ENCODE results near the gene FBXO40. TPM values are rescaled to one million over a fixed set of nuclear protein-coding genes. Genes with fewer than 3 reads are reported as not detected.

FBXO40 gene
- total RNA-seq, 1 experiment from 2014 or later, result not detected

DNA sequence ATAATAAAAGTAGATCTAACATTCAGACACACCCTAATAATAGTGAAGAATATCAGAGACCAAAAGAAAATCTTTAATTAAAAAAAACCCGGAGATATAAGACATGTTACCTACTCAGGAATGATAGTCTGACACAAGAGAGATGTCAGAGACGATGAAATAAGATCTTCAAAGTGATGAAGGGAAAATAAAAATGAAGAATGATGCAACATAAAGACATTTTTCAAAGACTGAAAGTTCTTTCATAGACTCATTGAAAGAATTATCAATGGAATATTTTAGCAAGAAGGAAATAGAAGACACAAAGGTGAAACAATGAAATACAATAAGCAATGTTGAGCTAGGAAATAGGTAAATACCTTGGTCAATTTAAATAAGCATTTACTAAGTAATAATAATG is 47.9 kb downstream of the FBXO40 start:
- Histone ChIP-seq H3K9me2 (ENCODE audit: insufficient read depth) (no peaks in the 10 kb centered on the region), H3K27ac (no peak overlapping the region), H3F3A (ENCODE audit: insufficient read depth, low read depth) (no peaks in the 10 kb centered on the region), H3K36me3 (ENCODE audit: low read depth) (no peaks in the 10 kb centered on the region), H3K4me3 (no peak overlapping the region), H3K9me3 (ENCODE audit: insufficient read depth, low read depth) (no peaks in the 10 kb centered on the region), H3K27me3 (ENCODE audit: insufficient read depth, low read depth) (no peaks in the 10 kb centered on the region), H3K79me2 (ENCODE audit: low read depth) (no peaks in the 10 kb centered on the region), H2AFZ (no peak overlapping the region), H4K20me1 (ENCODE audit: insufficient read depth) (no peaks in the 10 kb centered on the region), H3K4me2 (no peak overlapping the region), H3K4me1 (replicated peaks; ENCODE audit: insufficient read depth) (no peaks in the 10 kb centered on the region)
- ChIA-PET POLR2A (ENCODE audit: unreplicated experiment) (no interaction called here), CTCF (no interaction called here)
- TF ChIP-seq EZH2 (IDR thresholded peaks at IDR 0.05; ENCODE audit: low read depth), result no peak
- TF ChIP-seq, protein P1, sequence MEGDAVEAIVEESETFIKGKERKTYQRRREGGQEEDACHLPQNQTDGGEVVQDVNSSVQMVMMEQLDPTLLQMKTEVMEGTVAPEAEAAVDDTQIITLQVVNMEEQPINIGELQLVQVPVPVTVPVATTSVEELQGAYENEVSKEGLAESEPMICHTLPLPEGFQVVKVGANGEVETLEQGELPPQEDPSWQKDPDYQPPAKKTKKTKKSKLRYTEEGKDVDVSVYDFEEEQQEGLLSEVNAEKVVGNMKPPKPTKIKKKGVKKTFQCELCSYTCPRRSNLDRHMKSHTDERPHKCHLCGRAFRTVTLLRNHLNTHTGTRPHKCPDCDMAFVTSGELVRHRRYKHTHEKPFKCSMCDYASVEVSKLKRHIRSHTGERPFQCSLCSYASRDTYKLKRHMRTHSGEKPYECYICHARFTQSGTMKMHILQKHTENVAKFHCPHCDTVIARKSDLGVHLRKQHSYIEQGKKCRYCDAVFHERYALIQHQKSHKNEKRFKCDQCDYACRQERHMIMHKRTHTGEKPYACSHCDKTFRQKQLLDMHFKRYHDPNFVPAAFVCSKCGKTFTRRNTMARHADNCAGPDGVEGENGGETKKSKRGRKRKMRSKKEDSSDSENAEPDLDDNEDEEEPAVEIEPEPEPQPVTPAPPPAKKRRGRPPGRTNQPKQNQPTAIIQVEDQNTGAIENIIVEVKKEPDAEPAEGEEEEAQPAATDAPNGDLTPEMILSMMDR (conservative IDR thresholded peaks at IDR 0.05), result no peak
- no peak for DNase-seq
- BruUV-seq (replicated peaks), result no TSS peak
- intact Hi-C loops (cut with micrococcal nuclease; ENCODE audit: unreplicated experiment), result no loop called here

DNA sequence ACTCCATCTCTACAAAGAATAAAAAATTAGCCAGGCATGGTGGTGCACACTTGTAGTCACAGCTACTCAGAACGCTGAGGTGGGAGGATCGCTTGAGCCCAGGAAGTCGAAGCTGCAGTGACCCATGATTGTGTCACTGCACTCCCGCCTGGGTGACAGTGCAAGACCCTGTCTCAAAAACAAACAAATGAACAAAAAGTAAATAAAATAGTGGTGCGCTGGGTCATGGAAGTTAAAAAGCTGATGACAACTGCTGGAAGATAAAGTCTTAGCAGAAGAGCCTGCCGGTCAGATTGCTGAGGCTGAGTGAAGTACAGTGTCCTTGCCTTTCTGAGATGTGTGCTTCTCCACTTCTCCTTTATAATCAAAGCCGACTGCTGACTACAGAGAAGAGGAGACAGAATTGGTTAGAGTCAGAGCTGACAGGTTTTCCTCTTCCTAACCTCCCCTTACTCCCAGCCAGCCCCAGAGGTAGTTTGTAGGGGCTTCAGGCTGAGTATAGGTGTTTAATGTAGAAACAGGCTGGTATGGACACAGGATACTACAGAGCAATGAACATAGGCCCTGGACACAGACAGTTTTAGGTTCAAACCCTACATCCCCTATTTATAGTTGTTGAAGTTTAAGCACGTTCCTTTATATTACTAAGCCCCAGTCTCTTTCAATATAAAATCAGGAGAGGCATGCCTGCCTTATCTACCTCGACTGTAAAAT is 49.6 kb downstream of the FBXO40 start:
- no peaks in the 10 kb centered on the region for H3K36me3 ChIP-seq (ENCODE audit: low read depth)
- ChIA-PET CTCF (no interaction called here), POLR2A (ENCODE audit: unreplicated experiment) (no interaction called here)
- H3F3A ChIP-seq (ENCODE audit: insufficient read depth, low read depth), result no peaks in the 10 kb centered on the region
- H3K27me3 ChIP-seq (ENCODE audit: insufficient read depth, low read depth), result no peaks in the 10 kb centered on the region
- no TSS peak for BruUV-seq (replicated peaks)
- H3K4me2 ChIP-seq, result no peak overlapping the region
- no peak overlapping the region for H3K4me3 ChIP-seq
- H2AFZ ChIP-seq, result no peak overlapping the region
- H3K4me1 ChIP-seq (replicated peaks; ENCODE audit: insufficient read depth), result no peaks in the 10 kb centered on the region
- no peaks in the 10 kb centered on the region for H3K79me2 ChIP-seq (ENCODE audit: low read depth)
- no peaks in the 10 kb centered on the region for H3K9me2 ChIP-seq (ENCODE audit: insufficient read depth)
- TF ChIP-seq, protein P1 (conservative IDR thresholded peaks at IDR 0.05), result no peak
- no peak for TF ChIP-seq EZH2 (IDR thresholded peaks at IDR 0.05; ENCODE audit: low read depth)
- intact Hi-C loops (cut with micrococcal nuclease; ENCODE audit: unreplicated experiment), result no loop called here
- H3K27ac ChIP-seq, result no peak overlapping the region
- no peaks in the 10 kb centered on the region for H4K20me1 ChIP-seq (ENCODE audit: insufficient read depth)
- H3K9me3 ChIP-seq (ENCODE audit: insufficient read depth, low read depth), result no peaks in the 10 kb centered on the region
- no peak for DNase-seq

DNA sequence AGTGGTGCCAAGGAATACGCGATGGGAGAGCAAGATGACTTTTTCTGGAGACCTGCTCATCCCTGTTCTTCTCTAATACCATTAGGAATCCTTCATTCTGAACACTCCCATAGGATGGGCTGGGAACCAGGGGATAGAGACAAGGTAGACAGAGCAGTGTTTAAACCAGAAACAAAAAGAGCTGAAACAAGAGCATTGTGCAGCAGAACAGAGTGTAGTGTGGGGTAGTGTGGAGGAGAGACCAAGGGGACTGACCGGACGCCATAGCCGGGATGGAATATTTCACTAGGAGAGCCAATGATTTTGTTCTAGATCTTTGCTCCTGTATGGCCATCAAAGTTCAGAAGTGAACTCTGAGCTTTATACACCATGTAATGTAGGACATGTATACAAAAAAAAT is 51.9 kb downstream of the FBXO40 start:
- H3K36me3 ChIP-seq (ENCODE audit: low read depth), result no peaks in the 10 kb centered on the region
- no peak overlapping the region for H3K27ac ChIP-seq
- intact Hi-C loops (cut with micrococcal nuclease; ENCODE audit: unreplicated experiment), result no loop called here
- no peak overlapping the region for H2AFZ ChIP-seq
- H3K4me2 ChIP-seq, result no peak overlapping the region
- CTCF ChIA-PET, result no interaction called here
- no peaks in the 10 kb centered on the region for H3K27me3 ChIP-seq (ENCODE audit: insufficient read depth, low read depth)
- POLR2A ChIA-PET (ENCODE audit: unreplicated experiment), result no interaction called here
- no peaks in the 10 kb centered on the region for H3K79me2 ChIP-seq (ENCODE audit: low read depth)
- H3K9me2 ChIP-seq (ENCODE audit: insufficient read depth), result no peaks in the 10 kb centered on the region
- H3F3A ChIP-seq (ENCODE audit: insufficient read depth, low read depth), result no peaks in the 10 kb centered on the region
- H3K4me1 ChIP-seq (replicated peaks; ENCODE audit: insufficient read depth), result peaks cover 11% of the 10 kb centered on the region
- H4K20me1 ChIP-seq (ENCODE audit: insufficient read depth), result no peaks in the 10 kb centered on the region
- no peak for TF ChIP-seq EZH2 (IDR thresholded peaks at IDR 0.05; ENCODE audit: low read depth)
- TF ChIP-seq, protein P1 (conservative IDR thresholded peaks at IDR 0.05), result no peak
- BruUV-seq (replicated peaks), result no TSS peak
- H3K9me3 ChIP-seq (ENCODE audit: insufficient read depth, low read depth), result no peaks in the 10 kb centered on the region
- no peak for DNase-seq
- H3K4me3 ChIP-seq, result no peak overlapping the region
